HEK293T (cell line): ENCODE results near the gene TANC1.

Experiments used
- ARNT ChIP-seq: fragments of 450-650 bp; IDR thresholded peaks from 2 replicates; pipeline ENCODE4 v1.6.1; 2017; ENCODE audit warnings: mild to moderate bottlenecking
- BHLHE40 ChIP-seq: fragments of 450-650 bp; IDR thresholded peaks from 2 replicates; pipeline ENCODE4 v1.6.1; 2016; ENCODE audit warnings: mild to moderate bottlenecking, moderate library complexity, borderline replicate concordance
- CTBP1 ChIP-seq: fragments of 450-650 bp; IDR thresholded peaks from 2 replicates; pipeline ENCODE4 v1.6.1; 2016; ENCODE audit warnings: borderline replicate concordance
- ELF4 ChIP-seq: fragments of 450-650 bp; IDR thresholded peaks from 2 replicates; pipeline ENCODE4 v1.6.1; 2017; ENCODE audit warnings: antibody characterized with exemption
- FOXK2 ChIP-seq: fragments of 450-650 bp; IDR thresholded peaks from 2 replicates; pipeline ENCODE4 v1.6.1; 2016; ENCODE audit warnings: mild to moderate bottlenecking
- FOXM1 ChIP-seq: fragments of 450-650 bp; IDR thresholded peaks from 2 replicates; pipeline ENCODE4 v1.6.1; 2017; ENCODE audit warnings: mild to moderate bottlenecking, borderline replicate concordance
- L3MBTL2 ChIP-seq: fragments of 450-650 bp; conservative IDR thresholded peaks from 2 replicates; pipeline ENCODE4 v1.6.1; 2016; ENCODE audit warnings: mild to moderate bottlenecking
- LEF1 ChIP-seq: fragments of 450-650 bp; IDR thresholded peaks from 2 replicates; pipeline ENCODE4 v1.6.1; 2017; ENCODE audit warnings: mild to moderate bottlenecking, borderline replicate concordance
- NFRKB ChIP-seq: fragments of 450-650 bp; IDR thresholded peaks from 2 replicates; pipeline ENCODE4 v1.6.1; 2016; ENCODE audit warnings: mild to moderate bottlenecking, moderate library complexity
- PKNOX1 ChIP-seq: fragments of 450-650 bp; IDR thresholded peaks from 2 replicates; pipeline ENCODE4 v1.6.1; 2016
- SP1 ChIP-seq: fragments of 450-650 bp; IDR thresholded peaks from 2 replicates; pipeline ENCODE4 v1.6.1; 2017
- SUZ12 ChIP-seq: fragments of 450-650 bp; IDR thresholded peaks from 2 replicates; pipeline ENCODE4 v1.6.1; 2016; ENCODE audit warnings: mild to moderate bottlenecking
- TARDBP ChIP-seq: fragments of 450-650 bp; IDR thresholded peaks from 2 replicates; pipeline ENCODE4 v1.6.1; 2016
- ZNF384 ChIP-seq: fragments of 450-650 bp; IDR thresholded peaks from 2 replicates; pipeline ENCODE4 v1.6.1; 2016

- TF ChIP-seq ZNF384, result no peak
- TF ChIP-seq ELF4, result no peak
- TF ChIP-seq SUZ12, result no peak
- TF ChIP-seq SP1, result no peak
- no peak for TF ChIP-seq FOXK2
- TF ChIP-seq BHLHE40, result no peak
- no peak for TF ChIP-seq TARDBP
- no peak for TF ChIP-seq CTBP1
- no peak for TF ChIP-seq FOXM1
- no peak for TF ChIP-seq PKNOX1
- TF ChIP-seq NFRKB, result no peak
- TF ChIP-seq ARNT, result no peak
- TF ChIP-seq L3MBTL2, result no peak
- no peak for TF ChIP-seq LEF1
These were observed 24.5 kb upstream of the TANC1 start for GRCh38 chr2:158943973-158944372.
